HG02970 (cell line): ENCODE data around the gene MARK2.

Experiments
- ATAC-seq: cut with Tn5 transposase; IDR thresholded peaks from one replicate; pipeline ENCODE4 v1.9.1; 2021; ENCODE audit warnings: mild to moderate bottlenecking, moderate library complexity, moderate number of reproducible peaks; ENCODE audit not compliant: unreplicated experiment, low FRiP score

MARK2 gene

DNA sequence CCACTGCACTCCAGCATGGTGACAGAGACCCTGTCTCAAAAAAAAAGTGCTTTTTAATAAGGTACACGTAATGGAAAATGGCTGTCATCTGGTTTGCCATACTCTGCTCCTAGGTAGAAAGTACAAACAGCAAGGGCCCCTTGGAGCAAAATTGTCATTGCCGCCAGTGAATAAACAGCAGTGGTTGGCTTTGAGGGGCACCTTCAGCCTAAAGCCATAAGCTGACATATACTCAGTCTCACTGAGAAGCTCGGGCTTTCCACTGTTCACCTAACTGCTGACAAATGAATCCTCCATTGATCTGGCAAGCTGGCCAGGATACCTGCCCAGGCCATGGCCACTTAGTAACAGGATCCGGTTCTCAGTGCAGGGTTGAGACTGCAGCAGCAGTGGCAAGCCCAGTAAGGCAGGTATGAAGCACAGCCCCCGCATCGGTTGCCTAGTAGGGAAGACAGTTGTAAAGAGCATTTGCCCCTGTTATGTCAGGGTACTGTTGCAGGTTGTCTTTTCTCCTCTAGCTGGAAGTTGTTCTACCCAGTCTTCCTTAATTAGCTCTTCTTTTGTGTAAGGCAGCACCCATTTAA is 38.8 kb downstream of the MARK2 start:
- ATAC-seq: no peak

GRCh38 chr11:63879598-63880402 is 40.9 kb downstream of the MARK2 start:
- no peak for ATAC-seq

- ATAC-seq: no peak
These were observed 41.5 kb downstream of the MARK2 start for GRCh38 chr11:63880403-63880790.

DNA sequence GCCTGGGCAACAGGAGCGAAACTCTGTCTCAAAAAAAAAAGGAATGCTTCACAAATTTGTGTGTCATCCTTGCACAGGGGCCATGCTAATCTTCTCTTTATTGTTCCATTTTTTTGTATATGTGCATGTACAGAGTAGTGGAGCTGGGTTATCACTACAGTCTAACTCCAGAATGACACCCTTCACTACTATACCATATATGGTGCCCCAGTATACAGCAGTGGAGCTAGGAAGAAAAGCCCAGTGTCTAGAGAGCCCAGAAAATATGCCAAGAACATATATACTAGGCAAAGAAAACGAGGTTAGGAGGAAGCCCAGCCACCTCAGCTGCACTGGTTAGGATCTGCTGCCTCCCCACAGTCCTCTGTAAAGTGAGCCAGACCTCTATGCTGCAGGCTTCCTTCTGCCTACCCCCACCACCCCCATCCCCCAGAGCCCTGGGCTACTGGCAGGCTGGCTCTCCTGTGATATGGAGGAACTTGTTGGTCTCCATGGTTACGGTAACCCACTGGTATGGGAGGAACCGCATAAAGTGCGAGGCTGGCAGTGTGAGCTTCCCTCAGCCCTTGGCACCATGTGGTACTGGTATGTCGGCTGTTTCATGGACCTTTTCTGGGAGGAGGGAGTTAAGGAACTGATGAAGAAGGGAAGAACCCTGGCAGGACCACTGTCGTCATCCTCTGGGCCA is 43.8 kb downstream of the MARK2 start:
- ATAC-seq: no peak

GRCh38 chr11:63883791-63884190 is 44.9 kb downstream of the MARK2 start:
- no peak for ATAC-seq

- ATAC-seq: no peak
These were observed 45.5 kb downstream of the MARK2 start for GRCh38 chr11:63884196-63884932.

DNA sequence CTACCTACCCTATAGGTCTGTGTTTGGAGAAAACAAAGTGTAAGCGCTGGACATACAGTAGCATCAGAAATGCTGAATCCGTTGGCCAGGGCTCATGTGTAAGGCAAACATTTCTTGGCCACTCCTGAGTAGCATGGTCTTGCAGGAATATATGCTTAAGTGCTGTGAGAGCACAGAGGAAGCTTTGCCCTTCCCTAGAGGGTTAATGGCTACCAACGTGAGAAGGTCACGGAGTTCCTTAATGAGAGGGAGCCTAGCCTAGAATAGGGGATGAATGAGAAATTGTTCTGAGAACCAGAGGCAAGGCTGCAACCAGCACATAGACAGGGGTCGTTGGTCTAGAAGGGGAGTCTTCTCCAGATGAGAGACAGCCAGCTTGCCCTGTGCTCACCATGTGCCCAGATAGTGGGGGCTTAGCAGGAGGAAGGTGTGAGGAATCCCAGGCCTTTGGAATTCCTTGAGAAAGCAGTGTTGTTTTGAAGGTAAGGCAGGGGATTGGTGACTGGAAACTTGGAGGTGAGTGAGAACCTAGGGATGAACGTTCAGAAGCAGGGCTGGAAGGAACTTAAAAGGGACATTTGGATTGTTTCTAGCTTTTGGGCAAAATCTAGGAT is 48.6 kb downstream of the MARK2 start:
- ATAC-seq: no peak

DNA sequence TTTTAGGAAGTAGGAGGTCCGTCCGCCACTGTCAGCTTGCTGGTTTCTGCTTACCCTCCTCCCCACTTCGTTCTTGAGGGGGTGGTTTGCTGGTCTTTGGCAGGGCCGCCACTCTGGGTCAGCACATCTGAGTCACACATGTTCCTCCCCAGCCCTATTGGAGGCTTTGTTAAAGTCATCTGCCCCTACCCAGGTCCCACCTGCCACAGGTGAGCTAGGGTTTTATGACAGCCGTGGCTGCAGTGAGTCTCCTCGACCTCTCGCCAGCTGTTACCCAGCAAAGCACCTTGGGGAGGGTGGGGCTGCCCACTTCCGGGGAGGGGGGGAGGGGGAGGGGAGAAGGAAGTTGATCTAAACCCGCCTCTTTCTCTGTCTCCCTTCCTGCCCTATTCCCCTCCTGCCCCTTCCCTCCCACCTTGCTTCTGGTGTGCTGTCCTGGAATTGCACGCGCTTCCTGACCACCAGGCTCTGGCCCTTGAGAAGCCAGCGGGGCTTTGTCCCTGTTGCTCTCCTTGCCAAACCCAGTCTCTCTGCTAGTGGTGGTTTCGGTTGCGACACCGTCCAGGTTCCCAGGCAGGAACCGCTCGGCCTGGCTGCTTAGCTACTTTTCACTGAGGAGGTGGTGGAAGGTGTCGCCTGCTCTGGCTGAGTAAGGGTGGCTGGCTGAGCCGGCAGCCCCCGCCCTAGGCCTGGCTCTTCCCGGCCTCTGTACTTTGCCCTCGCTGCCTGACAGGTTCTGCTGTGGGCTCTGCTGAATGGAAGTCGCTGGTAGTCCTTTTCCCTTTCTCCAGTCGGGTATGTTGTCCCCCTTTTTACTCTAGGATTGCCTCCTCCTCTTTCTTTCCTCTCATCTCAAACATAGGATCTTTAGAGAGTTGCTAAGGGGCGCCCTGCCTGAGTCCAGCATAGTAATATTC is 49.5 kb downstream of the MARK2 start:
- ATAC-seq: peak; percentile 50

DNA sequence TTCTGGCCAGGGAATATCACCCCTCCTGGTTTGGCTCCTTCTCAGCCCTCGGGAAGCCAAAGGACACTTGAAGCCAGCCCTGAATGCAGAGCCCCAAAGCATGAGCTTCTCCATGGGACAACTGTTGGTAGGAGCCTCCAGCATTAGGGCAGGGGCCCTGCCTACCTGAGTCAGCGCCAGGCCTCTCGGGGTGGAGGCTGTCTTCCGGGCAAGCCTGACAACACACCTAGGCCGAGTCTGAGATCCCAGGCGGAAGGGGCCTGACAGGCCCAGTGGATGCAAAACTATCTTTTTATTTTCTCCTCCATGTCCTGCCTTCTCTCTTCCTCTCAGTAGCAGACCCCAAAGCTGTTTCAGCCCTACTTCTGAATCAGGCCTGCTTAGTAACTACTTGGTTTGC is 50.4 kb downstream of the MARK2 start:
- ATAC-seq: no peak

DNA sequence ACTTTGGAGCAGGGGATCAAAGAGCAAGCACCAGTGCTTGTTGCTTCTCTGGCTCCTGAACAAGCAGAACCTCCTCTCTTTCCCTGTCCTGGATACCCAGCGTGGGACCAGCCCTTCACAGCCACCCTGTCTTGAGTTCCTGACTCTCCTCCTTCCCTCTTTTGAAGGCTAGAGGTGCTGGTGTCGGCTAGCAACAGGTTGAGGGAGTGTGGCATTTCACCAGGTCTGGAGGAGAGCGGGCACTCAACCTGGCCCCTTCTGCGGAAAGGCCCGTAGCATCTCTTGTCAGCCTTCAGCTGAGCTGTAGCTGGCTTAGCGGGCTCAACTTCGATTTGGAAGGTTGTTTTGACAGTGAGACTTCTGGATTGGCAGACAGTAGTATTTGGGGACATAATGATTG is 51.5 kb downstream of the MARK2 start:
- no peak for ATAC-seq

- ATAC-seq: no peak
These were observed 53.3 kb downstream of the MARK2 start for GRCh38 chr11:63892228-63892627.

- no peak for ATAC-seq
These were observed 54.4 kb downstream of the MARK2 start for GRCh38 chr11:63893355-63893754.

- ATAC-seq: no peak
These were observed 57.2 kb downstream of the MARK2 start for GRCh38 chr11:63896071-63896470.

GRCh38 chr11:63897459-63898146 is 58.7 kb downstream of the MARK2 start:
- no peak for ATAC-seq

GRCh38 chr11:63901660-63902059 is 62.8 kb downstream of the MARK2 start:
- ATAC-seq: no peak

GRCh38 chr11:63903884-63904283 is 65.0 kb downstream of the MARK2 start:
- no peak for ATAC-seq

DNA sequence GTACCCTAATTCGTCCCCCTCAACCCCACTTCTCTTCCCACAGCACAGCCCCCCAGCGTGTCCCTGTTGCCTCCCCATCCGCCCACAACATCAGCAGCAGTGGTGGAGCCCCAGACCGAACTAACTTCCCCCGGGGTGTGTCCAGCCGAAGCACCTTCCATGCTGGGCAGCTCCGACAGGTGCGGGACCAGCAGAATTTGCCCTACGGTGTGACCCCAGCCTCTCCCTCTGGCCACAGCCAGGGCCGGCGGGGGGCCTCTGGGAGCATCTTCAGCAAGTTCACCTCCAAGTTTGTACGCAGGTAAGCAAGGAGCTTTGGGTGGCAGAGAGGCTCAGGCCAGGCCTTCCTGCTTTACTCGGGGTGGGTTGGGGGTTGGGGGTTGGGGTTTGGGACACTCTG is 65.8 kb downstream of the MARK2 start:
- ATAC-seq: no peak

GRCh38 chr11:63905179-63905578 is 66.3 kb downstream of the MARK2 start:
- ATAC-seq: no peak

GRCh38 chr11:63906087-63906486 is 67.2 kb downstream of the MARK2 start:
- no peak for ATAC-seq
